Activated CD4-positive, alpha-beta memory T cell treated with anti-CD3 and anti-CD28 coated beads for 36 hours (primary cell): ENCODE results near the gene OTOG. TPM values are rescaled to one million over a fixed set of nuclear protein-coding genes. Genes with fewer than 3 reads are reported as not detected.
A peak's percentile ranks its signal among the peaks of the same experiment; 100 is the strongest.
"Not testable (repeated sequence)": the region's sequence is repeated elsewhere in the genome, so short reads cannot be mapped to it uniquely, and the experiment has no call there.

ENCODE experiments used
- CTCF ChIA-PET: fragments of 350-600 bp; sonication (Branson Sonifier 250); formaldehyde crosslinking; loops from one replicate; lab custom pipeline; 2021; ENCODE audit warnings: antibody characterized with exemption, inconsistent platforms; lab: Charles Lee
- POLR2A ChIA-PET: fragments of 350-600 bp; sonication (Branson Sonifier 250); formaldehyde crosslinking; loops from one replicate; lab custom pipeline; 2021; ENCODE audit warnings: antibody characterized with exemption; lab: Charles Lee
- DNase-seq: peaks from one replicate; pipeline ENCODE4 v3.0.0-alpha.2; 2020
- H3K27ac Mint-ChIP-seq: one replicate; pipeline ENCODE4 v1.8.0; 2021; ENCODE audit warnings: mixed read lengths
- H3K27me3 Mint-ChIP-seq: one replicate; pipeline ENCODE4 v1.8.0; 2021; ENCODE audit warnings: mixed read lengths
- H3K36me3 Mint-ChIP-seq: one replicate; pipeline ENCODE4 v1.8.0; 2021; ENCODE audit warnings: mixed read lengths
- H3K4me1 Mint-ChIP-seq: one replicate; pipeline ENCODE4 v1.8.0; 2021; ENCODE audit warnings: low read depth, mixed read lengths
- H3K4me3 Mint-ChIP-seq: one replicate; pipeline ENCODE4 v1.8.0; 2021; ENCODE audit warnings: mild to moderate bottlenecking, mixed read lengths
- H3K9me3 Mint-ChIP-seq: one replicate; pipeline ENCODE4 v1.8.0; 2021; ENCODE audit warnings: mixed read lengths
- intact Hi-C: fragments of 100-400 bp; cut with micrococcal nuclease; formaldehyde crosslinking; loops from one replicate; pipeline ENCODE4 v1.15.1; 2023
- total RNA-seq, 2 experiments: library from RNA; stranded (reverse); gene quantifications; one replicate each; pipeline ENCODE4 v1.2.3, GENCODE V29; 2021

The OTOG gene
- total RNA-seq, 2 experiments from 2014 or later: not detected

GRCh38 chr11:17612221-17613188, 65.4 kb downstream of the OTOG start:
- ChIA-PET POLR2A (no interaction called here), CTCF (interaction anchor here (0.8 kb wide), 2 partner anchors 13 to 14 kb away, joined by 3 read pairs; no protein-coding TSS in a partner anchor)
- intact Hi-C loops: no loop called here
- peaks cover 7% of the 10 kb centered on the region for H3K27me3 Mint-ChIP-seq
- no peaks in the 10 kb centered on the region for H3K36me3 Mint-ChIP-seq
- H3K4me3 Mint-ChIP-seq: no peak overlapping the region
- no peak overlapping the region for H3K27ac Mint-ChIP-seq
- no peaks in the 10 kb centered on the region for H3K4me1 Mint-ChIP-seq
- DNase-seq: peak; percentile 4
- no peaks in the 10 kb centered on the region for H3K9me3 Mint-ChIP-seq

GRCh38 chr11:17613428-17613962, 66.4 kb downstream of the OTOG start:
- POLR2A ChIA-PET: no interaction called here
- H3K27me3 Mint-ChIP-seq: peaks cover 7% of the 10 kb centered on the region
- no peaks in the 10 kb centered on the region for H3K36me3 Mint-ChIP-seq
- H3K9me3 Mint-ChIP-seq: no peaks in the 10 kb centered on the region
- H3K4me1 Mint-ChIP-seq: no peaks in the 10 kb centered on the region
- H3K27ac Mint-ChIP-seq: no peak overlapping the region
- CTCF ChIA-PET: no interaction called here
- intact Hi-C loops: no loop called here
- DNase-seq: peak; percentile 5
- no peak overlapping the region for H3K4me3 Mint-ChIP-seq

- H3K4me1 Mint-ChIP-seq: no peaks in the 10 kb centered on the region
- intact Hi-C loops: no loop called here
- ChIA-PET CTCF (no interaction called here), POLR2A (no interaction called here)
- no peak overlapping the region for H3K27ac Mint-ChIP-seq
- H3K27me3 Mint-ChIP-seq: peaks cover 7% of the 10 kb centered on the region
- no peak overlapping the region for H3K4me3 Mint-ChIP-seq
- no peak for DNase-seq
- no peaks in the 10 kb centered on the region for H3K36me3 Mint-ChIP-seq
- no peaks in the 10 kb centered on the region for H3K9me3 Mint-ChIP-seq
These were observed 66.9 kb downstream of the OTOG start for GRCh38 chr11:17613983-17614382.

GRCh38 chr11:17622711-17623110, 75.7 kb downstream of the OTOG start:
- CTCF ChIA-PET, H3K4me3 Mint-ChIP-seq, H3K36me3 Mint-ChIP-seq, H3K4me1 Mint-ChIP-seq, DNase-seq, intact Hi-C loops, H3K27ac Mint-ChIP-seq, POLR2A ChIA-PET: not testable (repeated sequence)
- peaks cover 29% of the 10 kb centered on the region for H3K27me3 Mint-ChIP-seq
- H3K9me3 Mint-ChIP-seq: peaks cover 13% of the 10 kb centered on the region

DNA sequence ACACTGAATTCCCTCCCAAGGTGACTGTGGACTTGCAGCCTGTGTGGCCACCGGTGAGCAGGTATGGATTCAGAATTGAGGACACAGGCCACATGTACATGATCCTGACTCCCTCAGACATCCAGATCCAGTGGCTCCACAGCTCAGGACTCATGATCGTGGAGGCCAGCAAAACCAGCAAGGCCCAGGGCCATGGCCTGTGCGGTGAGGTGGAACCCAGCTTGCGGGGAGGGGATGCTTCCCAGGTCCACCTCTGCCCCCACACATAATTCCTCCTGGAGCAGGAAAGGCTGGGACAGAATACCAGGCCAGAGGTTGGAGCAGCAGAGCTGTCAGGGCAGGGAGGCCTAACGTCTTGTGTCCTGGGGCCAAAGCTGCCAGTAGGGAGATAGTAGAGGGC, 82.1 kb downstream of the OTOG start:
- Mint-ChIP-seq H3K4me3 (no peak overlapping the region), H3K27me3 (peaks cover 31% of the 10 kb centered on the region), H3K4me1 (no peaks in the 10 kb centered on the region), H3K36me3 (no peaks in the 10 kb centered on the region), H3K9me3 (no peaks in the 10 kb centered on the region), H3K27ac (no peak overlapping the region)
- intact Hi-C loops: no loop called here
- POLR2A ChIA-PET: no interaction called here
- no peak for DNase-seq
- CTCF ChIA-PET: no interaction called here

- no peak overlapping the region for H3K4me3 Mint-ChIP-seq
- intact Hi-C loops: no loop called here
- H3K4me1 Mint-ChIP-seq: no peaks in the 10 kb centered on the region
- peaks cover 24% of the 10 kb centered on the region for H3K27me3 Mint-ChIP-seq
- H3K27ac Mint-ChIP-seq: no peak overlapping the region
- no peaks in the 10 kb centered on the region for H3K9me3 Mint-ChIP-seq
- CTCF ChIA-PET: interaction anchor here (1.0 to 1.8 kb wide), 2 partner anchors 32 to 100 kb away, joined by 4 read pairs; no protein-coding TSS in a partner anchor
- POLR2A ChIA-PET: interaction anchor here (0.6 kb wide), 1 partner anchor 70 kb away, joined by 3 read pairs; no protein-coding TSS in a partner anchor
- no peak for DNase-seq
- no peaks in the 10 kb centered on the region for H3K36me3 Mint-ChIP-seq
These were observed 83.9 kb downstream of the OTOG start for GRCh38 chr11:17630936-17631335.

DNA sequence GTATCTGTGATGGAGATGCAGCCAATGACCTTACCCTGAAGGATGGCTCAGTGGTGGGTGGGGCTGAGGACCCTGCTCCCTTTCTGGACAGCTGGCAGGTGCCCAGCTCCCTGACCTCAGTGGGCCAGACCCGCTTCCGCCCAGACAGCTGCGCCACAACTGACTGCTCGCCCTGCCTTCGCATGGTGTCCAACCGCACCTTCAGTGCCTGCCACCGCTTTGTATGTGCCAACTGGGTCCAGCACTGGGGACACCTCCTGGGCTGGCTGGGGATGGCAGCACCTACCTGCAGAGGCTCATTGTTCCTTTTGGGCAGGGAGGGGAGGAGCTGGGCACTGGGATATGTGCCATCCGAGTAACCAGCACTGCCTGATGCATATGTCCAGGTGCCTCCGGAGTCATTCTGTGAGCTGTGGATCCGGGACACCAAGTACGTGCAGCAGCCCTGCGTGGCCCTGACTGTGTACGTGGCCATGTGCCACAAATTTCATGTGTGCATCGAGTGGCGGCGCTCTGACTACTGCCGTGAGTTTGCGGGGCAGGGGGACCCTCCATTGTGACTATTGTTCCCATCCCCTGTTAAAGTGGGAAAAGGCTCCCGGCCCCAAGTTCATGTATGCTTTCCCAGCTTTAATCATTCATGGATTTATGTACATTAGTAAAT, 84.8 kb downstream of the OTOG start:
- no peaks in the 10 kb centered on the region for H3K4me1 Mint-ChIP-seq
- no peak for DNase-seq
- H3K36me3 Mint-ChIP-seq: no peaks in the 10 kb centered on the region
- H3K9me3 Mint-ChIP-seq: no peaks in the 10 kb centered on the region
- H3K4me3 Mint-ChIP-seq: no peak overlapping the region
- intact Hi-C loops: no loop called here
- H3K27ac Mint-ChIP-seq: no peak overlapping the region
- peaks cover 18% of the 10 kb centered on the region for H3K27me3 Mint-ChIP-seq
- ChIA-PET CTCF (interaction anchor here (1.0 to 1.8 kb wide), 3 partner anchors 13 to 99 kb away, joined by 3 to 4 read pairs (median 4); no protein-coding TSS in a partner anchor), POLR2A (no interaction called here)

GRCh38 chr11:17633279-17633986, 86.4 kb downstream of the OTOG start:
- intact Hi-C loops: no loop called here
- Mint-ChIP-seq H3K4me3 (no peak overlapping the region), H3K4me1 (no peaks in the 10 kb centered on the region), H3K9me3 (no peaks in the 10 kb centered on the region), H3K27ac (no peak overlapping the region), H3K27me3 (peaks cover 13% of the 10 kb centered on the region), H3K36me3 (no peaks in the 10 kb centered on the region)
- no peak for DNase-seq
- ChIA-PET CTCF (no interaction called here), POLR2A (no interaction called here)

GRCh38 chr11:17633987-17634775, 87.1 kb downstream of the OTOG start:
- H3K9me3 Mint-ChIP-seq: no peaks in the 10 kb centered on the region
- no peak for DNase-seq
- POLR2A ChIA-PET: no interaction called here
- H3K4me1 Mint-ChIP-seq: no peaks in the 10 kb centered on the region
- intact Hi-C loops: no loop called here
- no peaks in the 10 kb centered on the region for H3K36me3 Mint-ChIP-seq
- H3K4me3 Mint-ChIP-seq: no peak overlapping the region
- H3K27me3 Mint-ChIP-seq: peaks cover 5% of the 10 kb centered on the region
- CTCF ChIA-PET: interaction anchor here (1.5 kb wide), 1 partner anchor 97 kb away, joined by 4 read pairs; no protein-coding TSS in a partner anchor
- H3K27ac Mint-ChIP-seq: no peak overlapping the region

DNA sequence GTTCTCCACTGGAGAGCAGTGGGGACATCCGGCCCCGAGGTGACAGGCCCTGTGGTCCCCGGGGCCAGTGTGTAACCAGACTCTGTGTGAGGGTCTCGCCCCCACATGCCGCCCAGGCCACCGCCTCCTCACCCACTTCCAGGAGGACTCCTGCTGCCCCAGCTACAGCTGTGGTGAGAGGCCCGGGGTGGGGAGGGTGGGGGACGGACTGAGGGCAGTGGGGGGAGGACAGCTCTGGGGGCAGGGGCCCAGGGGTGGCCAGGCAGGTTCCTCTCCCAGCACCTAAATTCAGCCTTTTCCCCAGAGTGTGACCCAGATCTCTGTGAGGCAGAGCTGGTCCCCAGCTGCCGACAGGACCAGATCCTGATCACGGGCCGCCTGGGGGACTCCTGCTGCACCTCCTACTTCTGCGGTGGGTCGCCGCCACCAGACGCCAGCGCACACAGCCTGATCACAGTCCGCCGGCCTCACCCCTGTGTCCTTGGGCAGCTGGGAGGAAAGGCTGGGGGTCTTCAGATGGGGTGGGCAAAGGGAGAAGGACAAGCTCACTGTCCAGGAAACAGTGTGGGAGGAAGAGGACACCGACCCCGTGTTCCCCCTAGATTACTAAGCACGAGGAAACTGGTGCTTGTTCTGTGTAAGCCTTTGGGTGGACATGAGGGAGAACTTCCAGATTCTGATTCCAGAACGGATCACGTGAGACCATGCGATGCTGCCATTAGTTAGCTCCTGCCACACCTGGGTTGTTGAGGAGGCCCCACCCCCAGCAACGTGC, 87.9 kb downstream of the OTOG start:
- Mint-ChIP-seq H3K4me3 (no peak overlapping the region), H3K36me3 (no peaks in the 10 kb centered on the region), H3K27ac (no peak overlapping the region), H3K9me3 (no peaks in the 10 kb centered on the region), H3K4me1 (no peaks in the 10 kb centered on the region), H3K27me3 (peaks cover 3% of the 10 kb centered on the region)
- no peak for DNase-seq
- POLR2A ChIA-PET: no interaction called here
- intact Hi-C loops: no loop called here
- CTCF ChIA-PET: interaction anchor here (1.5 kb wide), 1 partner anchor 96 kb away, joined by 4 read pairs; no protein-coding TSS in a partner anchor
